ENCODE data around the gene SCARB1.
A peak's percentile ranks its signal among the peaks of the same experiment; 100 is the strongest.

Gene SCARB1

GRCh38 chr12:124771462-124772288 lies 92.0 kb downstream of the SCARB1 start:
- peak; percentile 75 for DNase-seq

- no peak for DNase-seq
These were observed 92.9 kb downstream of the SCARB1 start for GRCh38 chr12:124770728-124771127.

GRCh38 chr12:124769881-124770512 lies 93.7 kb downstream of the SCARB1 start:
- no peak for DNase-seq

GRCh38 chr12:124769163-124769530 lies 94.5 kb downstream of the SCARB1 start:
- DNase-seq: no peak

- peak; percentile 71 for DNase-seq
These were observed 95.1 kb downstream of the SCARB1 start for GRCh38 chr12:124768452-124769162.

- peak; percentile 69 for DNase-seq
These were observed 96.4 kb downstream of the SCARB1 start for GRCh38 chr12:124767066-124767821.

GRCh38 chr12:124766727-124767065 lies 97.0 kb downstream of the SCARB1 start:
- no peak for DNase-seq

GRCh38 chr12:124765581-124766489 lies 97.8 kb downstream of the SCARB1 start:
- DNase-seq: peak; percentile 55

GRCh38 chr12:124764870-124765580 lies 98.6 kb downstream of the SCARB1 start:
- DNase-seq: peak; percentile 99

GRCh38 chr12:124764451-124764850 lies 99.2 kb downstream of the SCARB1 start:
- DNase-seq: peak; percentile 83

GRCh38 chr12:124763594-124763979 lies 100.1 kb downstream of the SCARB1 start:
- DNase-seq: no peak

GRCh38 chr12:124762791-124763593 lies 100.7 kb downstream of the SCARB1 start:
- no peak for DNase-seq

GRCh38 chr12:124762384-124762783 lies 101.3 kb downstream of the SCARB1 start:
- DNase-seq: no peak

GRCh38 chr12:124761871-124762270 lies 101.8 kb downstream of the SCARB1 start:
- no peak for DNase-seq

- no peak for DNase-seq
These were observed 102.6 kb downstream of the SCARB1 start for GRCh38 chr12:124761056-124761455.

- DNase-seq: no peak
These were observed 103.1 kb downstream of the SCARB1 start for GRCh38 chr12:124760560-124760959.

GRCh38 chr12:124759841-124760503 lies 103.7 kb downstream of the SCARB1 start:
- peak; percentile 68 for DNase-seq

GRCh38 chr12:124758266-124759220 lies 105.1 kb downstream of the SCARB1 start:
- no peak for DNase-seq
